ENCODE results near the gene RCN1. TPM values are rescaled to one million over a fixed set of nuclear protein-coding genes. Genes with fewer than 3 reads are reported as not detected.

Gene RCN1
- total RNA-seq, 2 donors from 2014 or later, result 23.6 to 30.7 TPM

DNA sequence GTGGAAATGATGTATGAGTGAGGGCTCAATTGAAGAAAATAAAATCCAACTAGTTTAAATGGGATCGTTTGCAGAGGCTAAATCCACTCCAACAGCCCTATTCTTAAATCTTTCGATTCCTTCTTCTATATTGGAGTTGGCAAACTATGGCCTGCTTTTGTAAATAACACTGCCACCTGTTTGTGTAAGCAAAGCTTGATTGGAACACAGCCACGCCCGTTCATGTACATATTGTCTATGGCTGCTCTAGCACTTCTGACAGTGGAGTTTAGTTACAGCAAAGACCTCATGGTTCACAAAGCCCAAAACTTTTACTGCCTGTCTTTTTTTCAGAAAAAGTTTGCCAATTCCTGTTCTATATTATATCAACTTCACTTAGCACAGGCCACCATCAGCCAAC, 40.6 kb upstream of the RCN1 start:
- WGBS, 2 donors, result 40 to 41% methylated on average over 4 of the region's 4 CpGs
- TF ChIP-seq, protein P1, sequence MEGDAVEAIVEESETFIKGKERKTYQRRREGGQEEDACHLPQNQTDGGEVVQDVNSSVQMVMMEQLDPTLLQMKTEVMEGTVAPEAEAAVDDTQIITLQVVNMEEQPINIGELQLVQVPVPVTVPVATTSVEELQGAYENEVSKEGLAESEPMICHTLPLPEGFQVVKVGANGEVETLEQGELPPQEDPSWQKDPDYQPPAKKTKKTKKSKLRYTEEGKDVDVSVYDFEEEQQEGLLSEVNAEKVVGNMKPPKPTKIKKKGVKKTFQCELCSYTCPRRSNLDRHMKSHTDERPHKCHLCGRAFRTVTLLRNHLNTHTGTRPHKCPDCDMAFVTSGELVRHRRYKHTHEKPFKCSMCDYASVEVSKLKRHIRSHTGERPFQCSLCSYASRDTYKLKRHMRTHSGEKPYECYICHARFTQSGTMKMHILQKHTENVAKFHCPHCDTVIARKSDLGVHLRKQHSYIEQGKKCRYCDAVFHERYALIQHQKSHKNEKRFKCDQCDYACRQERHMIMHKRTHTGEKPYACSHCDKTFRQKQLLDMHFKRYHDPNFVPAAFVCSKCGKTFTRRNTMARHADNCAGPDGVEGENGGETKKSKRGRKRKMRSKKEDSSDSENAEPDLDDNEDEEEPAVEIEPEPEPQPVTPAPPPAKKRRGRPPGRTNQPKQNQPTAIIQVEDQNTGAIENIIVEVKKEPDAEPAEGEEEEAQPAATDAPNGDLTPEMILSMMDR (IDR thresholded peaks at IDR 0.05), result no peak
- TF ChIP-seq POLR2A (IDR thresholded peaks at IDR 0.05), result no peak
- Histone ChIP-seq H3K27me3 (no peaks in the 10 kb centered on the region), H3K4me1 (no peaks in the 10 kb centered on the region), H3K27ac (no peak overlapping the region), H3K36me3 (replicated peaks in 1 of 2; ENCODE audit: insufficient read depth in 1 of 2, low read depth in 2 of 2) (no peaks in the 10 kb centered on the region), H3K4me3 (no peak overlapping the region), H3K9me3 (no peaks in the 10 kb centered on the region)
- DNase-seq (no peak), ATAC-seq (no peak)
- intact Hi-C loops (cut with DNase I), result loop anchor here (5.0 kb wide), 1 partner anchor 127 kb away; no protein-coding TSS in a partner anchor

- H3K4me1 ChIP-seq, result no peaks in the 10 kb centered on the region
Measured at GRCh38 chr11:32052215-32052614, 38.7 kb upstream of the RCN1 start.

GRCh38 chr11:32053151-32053888, 37.6 kb upstream of the RCN1 start:
- no peak for TF ChIP-seq POLR2A (IDR thresholded peaks at IDR 0.05)
- TF ChIP-seq, protein P1 (IDR thresholded peaks at IDR 0.05), result no peak
- H3K4me1 ChIP-seq, result no peaks in the 10 kb centered on the region
- H3K27me3 ChIP-seq, result no peaks in the 10 kb centered on the region
- H3K27ac ChIP-seq, result no peak overlapping the region
- DNase-seq, result no peak
- H3K4me3 ChIP-seq, result no peak overlapping the region
- H3K36me3 ChIP-seq (replicated peaks in 1 of 2; ENCODE audit: insufficient read depth in 1 of 2, low read depth in 2 of 2), result no peaks in the 10 kb centered on the region
- WGBS, 2 donors, result 64 to 69% methylated on average over 7 of the region's 7 CpGs
- intact Hi-C loops (cut with DNase I), result loop anchor here (5.0 kb wide), 1 partner anchor 124 kb away; no protein-coding TSS in a partner anchor
- ATAC-seq, result no peak
- no peaks in the 10 kb centered on the region for H3K9me3 ChIP-seq

More at GRCh38 chr11:32052215-32052614, 38.7 kb upstream of the RCN1 start:
- Histone ChIP-seq H3K9me3 (no peaks in the 10 kb centered on the region), H3K4me3 (no peak overlapping the region), H3K27ac (no peak overlapping the region), H3K27me3 (no peaks in the 10 kb centered on the region), H3K36me3 (replicated peaks in 1 of 2; ENCODE audit: insufficient read depth in 1 of 2, low read depth in 2 of 2) (no peaks in the 10 kb centered on the region)
- intact Hi-C loops (cut with DNase I), result loop anchor here (5.0 kb wide), 1 partner anchor 125 kb away; no protein-coding TSS in a partner anchor
- ATAC-seq (peak; percentile 30), DNase-seq (peak; percentile 47 to 56 (median 54))
- WGBS, 2 donors, result 13% methylated on average over 6 of the region's 6 CpGs
- TF ChIP-seq POLR2A (IDR thresholded peaks at IDR 0.05), result no peak
- TF ChIP-seq, protein P1 (IDR thresholded peaks at IDR 0.05), result peak; percentile 58 to 83 (median 71)

- DNase-seq (no peak), ATAC-seq (no peak)
- TF ChIP-seq POLR2A (IDR thresholded peaks at IDR 0.05), result no peak
- TF ChIP-seq, protein P1 (IDR thresholded peaks at IDR 0.05), result no peak
- Histone ChIP-seq H3K27me3 (no peaks in the 10 kb centered on the region), H3K36me3 (replicated peaks in 1 of 2; ENCODE audit: insufficient read depth in 1 of 2, low read depth in 2 of 2) (no peaks in the 10 kb centered on the region), H3K9me3 (no peaks in the 10 kb centered on the region), H3K4me3 (no peak overlapping the region), H3K27ac (no peak overlapping the region), H3K4me1 (no peaks in the 10 kb centered on the region)
- intact Hi-C loops (cut with DNase I), result no loop called here
- WGBS, 2 donors, result 90 to 100% methylated on average over 2 of the region's 2 CpGs
Measured at GRCh38 chr11:32055861-32056260, 35.0 kb upstream of the RCN1 start.

DNA sequence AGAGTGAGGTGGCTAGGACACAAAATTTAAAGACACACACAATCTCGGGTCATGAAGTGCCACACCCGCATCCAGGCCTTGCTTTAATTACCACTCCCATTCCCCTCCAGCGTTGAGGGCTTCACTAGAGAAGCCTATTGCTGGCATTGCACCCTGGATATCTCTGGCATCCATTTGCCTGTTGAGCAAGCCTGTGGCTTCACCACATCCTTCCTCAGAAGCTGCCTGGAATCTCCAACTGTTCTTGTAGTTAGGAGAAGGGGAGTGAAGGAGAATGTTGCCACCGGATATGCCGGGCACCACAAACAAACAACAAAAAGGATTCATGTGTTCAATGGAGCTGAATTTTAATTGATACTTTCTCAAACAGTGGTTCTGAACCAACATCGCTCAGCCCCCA, 34.4 kb upstream of the RCN1 start:
- Histone ChIP-seq H3K36me3 (replicated peaks in 1 of 2; ENCODE audit: insufficient read depth in 1 of 2, low read depth in 2 of 2) (no peaks in the 10 kb centered on the region), H3K4me3 (no peak overlapping the region), H3K4me1 (no peaks in the 10 kb centered on the region), H3K27ac (no peak overlapping the region), H3K27me3 (no peaks in the 10 kb centered on the region), H3K9me3 (no peaks in the 10 kb centered on the region)
- 55 to 65% methylated on average over 6 of the region's 6 CpGs for WGBS, 2 donors
- intact Hi-C loops (cut with DNase I), result no loop called here
- no peak for TF ChIP-seq POLR2A (IDR thresholded peaks at IDR 0.05)
- TF ChIP-seq, protein P1 (IDR thresholded peaks at IDR 0.05), result no peak
- DNase-seq (no peak), ATAC-seq (no peak)

All from body of pancreas (tissue), 4 donors.